ENCODE results near the gene CTNNA2. TPM values are rescaled to one million over a fixed set of nuclear protein-coding genes. Genes with fewer than 3 reads are reported as not detected.

Gene CTNNA2
- total RNA-seq, 1 donor from 2014 or later = not detected

GRCh38 chr2:79975791-79976565 is 463.1 kb downstream of the CTNNA2 start:
- DNase-seq (ENCODE audit: low read depth in 2 of 2) = no peak

GRCh38 chr2:79977792-79978191 is 464.9 kb downstream of the CTNNA2 start:
- no peak for DNase-seq (ENCODE audit: low read depth in 2 of 2)

- DNase-seq (ENCODE audit: low read depth in 2 of 2) = no peak
Observed at GRCh38 chr2:79980116-79980515, 467.3 kb downstream of the CTNNA2 start.

- no peak for DNase-seq (ENCODE audit: low read depth in 2 of 2)
Observed at GRCh38 chr2:79980816-79981215, 468.0 kb downstream of the CTNNA2 start.

GRCh38 chr2:79981316-79981715 is 468.5 kb downstream of the CTNNA2 start:
- no peak for DNase-seq (ENCODE audit: low read depth in 2 of 2)

- DNase-seq (ENCODE audit: low read depth in 2 of 2) = no peak
Observed at GRCh38 chr2:79982445-79982844, 469.6 kb downstream of the CTNNA2 start.

GRCh38 chr2:79984476-79984875 is 471.6 kb downstream of the CTNNA2 start:
- DNase-seq (ENCODE audit: low read depth in 2 of 2) = no peak

GRCh38 chr2:79985145-79985544 is 472.3 kb downstream of the CTNNA2 start:
- DNase-seq (ENCODE audit: low read depth in 2 of 2) = no peak

GRCh38 chr2:79985571-79985970 is 472.7 kb downstream of the CTNNA2 start:
- DNase-seq (ENCODE audit: low read depth in 2 of 2) = no peak

GRCh38 chr2:79993144-79993543 is 480.3 kb downstream of the CTNNA2 start:
- DNase-seq (ENCODE audit: low read depth in 2 of 2) = no peak

GRCh38 chr2:79994161-79994560 is 481.3 kb downstream of the CTNNA2 start:
- DNase-seq (ENCODE audit: low read depth in 2 of 2) = no peak

GRCh38 chr2:79994965-79995364 is 482.1 kb downstream of the CTNNA2 start:
- no peak for DNase-seq (ENCODE audit: low read depth in 2 of 2)

- no peak for DNase-seq (ENCODE audit: low read depth in 2 of 2)
Observed at GRCh38 chr2:79996709-79997108, 483.9 kb downstream of the CTNNA2 start.

GRCh38 chr2:80001701-80002101 is 488.9 kb downstream of the CTNNA2 start:
- DNase-seq (ENCODE audit: low read depth in 2 of 2) = no peak

GRCh38 chr2:80002112-80002511 is 489.3 kb downstream of the CTNNA2 start:
- no peak for DNase-seq (ENCODE audit: low read depth in 2 of 2)

- no peak for DNase-seq (ENCODE audit: low read depth in 2 of 2)
Observed at GRCh38 chr2:80002568-80003157, 489.8 kb downstream of the CTNNA2 start.

GRCh38 chr2:80007777-80008503 is 495.1 kb downstream of the CTNNA2 start:
- DNase-seq (ENCODE audit: low read depth in 2 of 2) = no peak

- DNase-seq (ENCODE audit: low read depth in 2 of 2) = no peak
Observed at GRCh38 chr2:80008596-80008995, 495.7 kb downstream of the CTNNA2 start.

GRCh38 chr2:80009211-80009610 is 496.4 kb downstream of the CTNNA2 start:
- no peak for DNase-seq (ENCODE audit: low read depth in 2 of 2)

GRCh38 chr2:80012061-80012460 is 499.2 kb downstream of the CTNNA2 start:
- DNase-seq (ENCODE audit: low read depth in 2 of 2) = no peak

- no peak for DNase-seq (ENCODE audit: low read depth in 2 of 2)
Observed at GRCh38 chr2:80014637-80015036, 501.8 kb downstream of the CTNNA2 start.

- DNase-seq (ENCODE audit: low read depth in 2 of 2) = no peak
Observed at GRCh38 chr2:80016171-80016570, 503.3 kb downstream of the CTNNA2 start.

Data from lung microvascular endothelial cell (primary cell).